Activated T-cell treated with anti-CD3 and anti-CD28 coated beads for 1 hour (primary cell): ENCODE results near the gene TPPP3.
A peak's percentile ranks its signal among the peaks of the same experiment; 100 is the strongest.

Source experiments
- DNase-seq: peaks from one replicate; pipeline ENCODE4 v3.0.0-alpha.2; 2020; ENCODE audit warnings: low read depth

TPPP3 gene

DNA sequence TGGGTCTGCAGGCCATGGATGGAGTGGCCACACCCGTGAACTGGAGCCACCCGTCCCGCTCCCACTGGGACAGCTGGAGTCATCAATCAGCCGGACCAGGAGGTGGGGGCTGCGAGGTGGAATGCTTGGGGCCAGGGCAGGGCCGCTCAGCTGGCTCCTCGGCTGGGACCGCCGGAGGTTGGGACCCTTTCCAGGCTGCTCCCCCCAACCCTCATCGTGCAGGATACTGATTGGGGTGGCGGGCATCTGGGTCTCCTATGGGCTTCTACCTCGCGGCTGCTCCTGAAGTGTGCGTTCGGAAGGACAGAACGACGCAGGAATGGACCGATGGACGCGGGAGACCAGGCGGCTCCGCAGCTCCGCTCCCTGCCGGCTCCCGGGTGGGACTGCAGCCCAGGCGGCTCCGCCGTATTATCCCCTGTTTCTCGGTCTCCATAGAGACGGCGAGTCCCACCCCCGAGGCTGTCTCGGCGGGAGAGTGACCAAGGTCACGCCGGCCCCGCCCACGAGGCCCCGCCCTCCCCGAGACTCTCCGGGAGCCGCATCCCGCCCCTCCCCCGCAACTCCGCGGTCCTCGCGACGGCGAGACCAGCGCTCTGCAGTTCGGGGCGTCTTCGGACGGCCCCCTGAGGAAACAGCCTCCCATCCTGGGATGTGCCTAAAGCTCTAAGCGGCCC is at the start of gene TPPP3:
TPPP3 (minus strand) TSS at position 388 of the 677 bp plus-strand sequence. CDS start 2,387 bp downstream, outside the sequence.
- DNase-seq, result peak; percentile 14

- DNase-seq, result no peak
Observed at GRCh38 chr16:67442581-67443255, 49.4 kb upstream of the TPPP3 start.

DNA sequence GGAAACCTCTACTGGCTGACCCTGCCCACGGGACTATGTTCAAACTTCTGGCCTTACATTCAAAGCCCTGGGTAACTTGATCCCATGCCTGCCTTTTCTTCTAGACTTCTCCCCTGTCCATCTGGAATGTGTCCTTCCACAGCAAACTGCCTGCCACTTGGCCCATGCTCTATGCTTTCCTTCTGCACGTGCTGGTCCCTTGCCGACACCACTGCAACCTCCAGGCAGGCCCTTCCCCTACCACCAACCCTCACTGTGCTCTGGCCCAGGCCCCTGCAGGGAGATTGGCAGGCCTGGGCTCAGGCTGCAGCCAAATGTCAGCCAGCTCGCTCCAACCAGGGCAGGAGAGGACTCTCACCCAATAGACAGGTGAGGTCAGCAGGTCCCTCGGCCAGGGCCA is 48.6 kb upstream of the TPPP3 start:
- DNase-seq, result no peak

- no peak for DNase-seq
Observed at GRCh38 chr16:67441271-67441753, 48.0 kb upstream of the TPPP3 start.

DNA sequence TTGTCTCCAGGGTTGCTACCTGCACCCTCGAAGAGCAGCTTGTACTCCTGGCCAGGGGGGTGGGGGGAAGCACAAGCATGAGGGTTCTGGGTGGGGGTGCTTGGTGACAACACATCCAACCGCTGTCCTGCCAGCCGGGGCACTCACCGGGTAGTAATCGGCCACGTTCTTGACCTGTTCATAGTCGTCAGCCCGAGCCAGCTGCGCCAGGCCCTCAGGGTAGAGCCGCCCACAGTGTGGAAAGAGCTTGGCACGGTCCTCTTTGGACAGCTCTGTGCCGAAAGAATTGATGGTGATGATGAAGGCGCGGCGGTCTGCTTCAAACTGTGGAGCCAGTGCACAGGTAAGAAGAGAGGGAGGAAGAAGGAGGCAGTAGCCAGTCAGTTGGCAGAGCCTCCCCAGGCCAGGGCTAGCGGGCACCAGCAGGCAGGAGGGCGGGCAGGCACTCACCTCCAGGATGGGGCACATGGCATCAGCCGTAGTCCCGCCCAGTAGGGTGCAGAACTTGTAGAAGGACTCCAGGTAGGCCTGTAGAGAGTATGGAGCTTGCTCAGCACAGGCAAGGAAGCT is 45.6 kb upstream of the TPPP3 start:
- no peak for DNase-seq

DNA sequence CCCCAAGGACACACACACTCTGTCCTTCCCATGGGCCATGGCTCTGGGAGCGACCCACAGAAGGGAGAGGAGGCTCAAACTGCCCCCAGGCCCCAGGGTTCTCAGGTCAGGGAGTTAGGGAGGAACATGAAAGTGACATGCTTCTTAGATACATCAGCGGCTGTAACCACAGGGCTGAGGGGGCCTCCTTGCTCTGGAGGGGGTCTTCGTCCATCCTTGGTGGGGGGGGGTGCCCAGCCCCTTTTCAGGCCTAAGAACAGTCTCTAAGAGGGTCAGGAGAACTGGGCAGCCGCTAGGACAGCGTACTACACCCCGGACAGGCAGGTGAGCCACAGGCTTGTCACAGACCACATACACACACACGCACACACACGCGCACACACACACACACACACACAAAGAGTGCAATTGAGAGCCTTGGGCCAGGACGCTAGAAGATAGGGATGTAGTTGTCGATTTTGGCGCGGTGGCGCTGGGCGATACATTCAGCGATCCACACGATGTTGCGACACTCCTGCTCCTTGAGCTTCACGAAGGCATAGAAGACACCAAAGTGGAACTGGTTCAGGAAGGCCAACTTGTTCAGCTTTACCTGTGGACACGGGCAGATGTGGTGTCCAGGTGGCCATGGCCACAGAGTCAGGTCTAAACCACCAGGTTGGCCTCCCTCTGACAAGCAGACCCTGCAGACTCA is 44.9 kb upstream of the TPPP3 start:
- no peak for DNase-seq

DNA sequence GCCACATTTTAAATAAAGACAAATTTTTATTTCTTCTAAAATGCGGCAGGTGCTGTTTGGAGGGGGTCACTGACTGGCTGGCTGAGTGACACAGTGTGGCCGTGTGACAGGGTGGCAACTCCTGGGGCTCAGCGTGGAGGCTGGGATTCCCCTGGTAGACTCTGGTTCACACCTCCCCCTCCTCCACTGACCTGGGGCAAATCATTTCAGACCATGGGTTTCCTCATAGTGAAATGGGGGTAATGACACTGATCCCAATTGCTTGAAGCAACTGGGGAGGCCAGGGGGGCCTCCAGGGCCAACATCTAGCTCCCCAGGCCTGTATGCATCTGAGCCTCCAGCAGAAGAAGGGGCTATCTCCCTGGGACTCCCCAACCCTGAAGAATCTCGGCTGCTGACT is 44.2 kb upstream of the TPPP3 start:
- DNase-seq, result no peak

GRCh38 chr16:67436640-67437193 is 43.4 kb upstream of the TPPP3 start:
- no peak for DNase-seq

DNA sequence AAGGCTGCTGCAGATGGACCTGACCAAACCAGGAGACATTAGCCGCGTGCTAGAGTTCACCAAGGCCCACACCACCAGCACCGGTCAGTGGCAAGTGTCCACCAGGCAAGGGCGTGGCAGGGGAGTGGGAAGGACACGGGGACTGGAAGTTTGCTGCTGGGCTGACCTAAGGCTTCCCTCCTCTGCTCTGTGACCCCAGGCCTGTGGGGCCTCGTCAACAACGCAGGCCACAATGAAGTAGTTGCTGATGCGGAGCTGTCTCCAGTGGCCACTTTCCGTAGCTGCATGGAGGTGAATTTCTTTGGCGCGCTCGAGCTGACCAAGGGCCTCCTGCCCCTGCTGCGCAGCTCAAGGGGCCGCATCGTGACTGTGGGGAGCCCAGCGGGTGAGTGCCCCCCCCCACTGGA is 42.5 kb upstream of the TPPP3 start:
- no peak for DNase-seq

- no peak for DNase-seq
Observed at GRCh38 chr16:67433131-67433719, 39.9 kb upstream of the TPPP3 start.

GRCh38 chr16:67432506-67432890 is 39.2 kb upstream of the TPPP3 start:
- no peak for DNase-seq

DNA sequence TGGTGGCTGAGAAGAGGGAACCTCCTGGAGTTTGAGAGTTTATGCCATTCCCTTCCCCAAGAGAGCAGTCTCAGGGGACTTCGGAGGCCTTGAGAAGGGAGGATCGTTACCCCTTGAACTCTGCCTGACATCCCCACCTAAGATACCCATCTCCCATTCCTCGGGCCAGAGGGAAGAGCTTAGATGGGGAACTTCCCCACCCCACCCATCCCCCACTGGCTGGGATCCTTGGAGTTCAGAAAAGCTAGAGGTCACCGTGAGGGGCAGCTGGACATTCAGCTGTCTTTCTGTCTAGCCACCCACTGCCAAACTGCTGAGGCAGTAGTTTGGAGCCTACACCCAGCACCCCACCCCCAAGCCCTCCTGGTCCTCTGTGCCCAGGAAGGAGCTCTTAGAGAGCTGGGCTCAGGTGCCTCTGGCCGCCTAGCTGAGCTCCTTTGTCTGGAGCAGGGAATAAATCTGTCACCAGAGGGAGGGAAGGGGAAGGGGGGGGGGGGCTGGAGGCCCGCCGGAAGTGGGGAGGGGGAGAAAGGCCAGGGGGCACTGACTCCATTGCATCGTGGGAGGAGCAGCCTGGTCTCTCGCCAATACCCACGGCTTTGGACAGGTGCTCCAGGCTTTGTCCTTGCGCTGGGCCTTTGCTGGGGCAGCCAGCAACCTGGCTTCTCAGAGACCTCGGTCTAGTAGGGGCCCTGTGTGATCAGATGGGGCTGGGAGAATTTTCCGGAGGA is 38.6 kb upstream of the TPPP3 start:
- DNase-seq, result no peak

- DNase-seq, result no peak
Observed at GRCh38 chr16:67430977-67431774, 37.9 kb upstream of the TPPP3 start, which contains the start of gene HSD11B2. HSD11B2 (plus strand) TSS chr16:67431121; CDS start chr16:67431249, 128 bp downstream.

- DNase-seq, result no peak
Observed at GRCh38 chr16:67430504-67430976, 37.2 kb upstream of the TPPP3 start.

- no peak for DNase-seq
Observed at GRCh38 chr16:67429799-67430503, 36.7 kb upstream of the TPPP3 start.

- no peak for DNase-seq
Observed at GRCh38 chr16:67429053-67429798, 35.9 kb upstream of the TPPP3 start.

- DNase-seq, result peak; percentile 41
Observed at GRCh38 chr16:67428146-67428731, 34.9 kb upstream of the TPPP3 start.

GRCh38 chr16:67426950-67427349 is 33.7 kb upstream of the TPPP3 start:
- no peak for DNase-seq
